Measurements from ENCODE around the gene MYL5. TPM values are rescaled to one million over a fixed set of nuclear protein-coding genes. Genes with fewer than 3 reads are reported as not detected.

MYL5 gene
- polyA plus RNA-seq, 2 of the 4 experiments (the other 2 are of a cell fraction) = 8.0 to 8.3 TPM

- H3K4me3 ChIP-seq = no peak overlapping the region
- DNase-seq (ENCODE audit: low read depth in 1 of 2, low spot score in 1 of 2) = no peak
- no peak overlapping the region for H3K4me2 ChIP-seq
- no peak overlapping the region for H3K27ac ChIP-seq
- 90% methylated on average over 27 of the region's 58 CpGs for WGBS (ENCODE audit: missing lambda C conversion rate)
- no peaks in the 10 kb centered on the region; the same call in 2 of the 3 replicates for H3K9me3 ChIP-seq
- ChIA-PET CTCF (no interaction called here), POLR2A (no interaction called here)
- no peaks in the 10 kb centered on the region for H3K4me1 ChIP-seq
- no peak for FAIRE-seq
- TF ChIP-seq SREBF2 (IDR thresholded peaks at IDR 0.05) (no peak), RCOR1 (IDR thresholded peaks at IDR 0.05; ENCODE audit: low read depth, low read length) (no peak), FOXS1 (CRISPR knock-in tag; IDR thresholded peaks at IDR 0.05) (no peak), FOSB (CRISPR knock-in tag; IDR thresholded peaks at IDR 0.05) (no peak), EHF (CRISPR knock-in tag; IDR thresholded peaks at IDR 0.05) (no peak), JUNB (IDR thresholded peaks at IDR 0.05) (no peak)
- TF ChIP-seq, protein P1, sequence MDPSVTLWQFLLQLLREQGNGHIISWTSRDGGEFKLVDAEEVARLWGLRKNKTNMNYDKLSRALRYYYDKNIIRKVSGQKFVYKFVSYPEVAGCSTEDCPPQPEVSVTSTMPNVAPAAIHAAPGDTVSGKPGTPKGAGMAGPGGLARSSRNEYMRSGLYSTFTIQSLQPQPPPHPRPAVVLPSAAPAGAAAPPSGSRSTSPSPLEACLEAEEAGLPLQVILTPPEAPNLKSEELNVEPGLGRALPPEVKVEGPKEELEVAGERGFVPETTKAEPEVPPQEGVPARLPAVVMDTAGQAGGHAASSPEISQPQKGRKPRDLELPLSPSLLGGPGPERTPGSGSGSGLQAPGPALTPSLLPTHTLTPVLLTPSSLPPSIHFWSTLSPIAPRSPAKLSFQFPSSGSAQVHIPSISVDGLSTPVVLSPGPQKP (IDR thresholded peaks at IDR 0.05; ENCODE audit: low read depth, low read length) = no peak
- TF ChIP-seq, protein P2, sequence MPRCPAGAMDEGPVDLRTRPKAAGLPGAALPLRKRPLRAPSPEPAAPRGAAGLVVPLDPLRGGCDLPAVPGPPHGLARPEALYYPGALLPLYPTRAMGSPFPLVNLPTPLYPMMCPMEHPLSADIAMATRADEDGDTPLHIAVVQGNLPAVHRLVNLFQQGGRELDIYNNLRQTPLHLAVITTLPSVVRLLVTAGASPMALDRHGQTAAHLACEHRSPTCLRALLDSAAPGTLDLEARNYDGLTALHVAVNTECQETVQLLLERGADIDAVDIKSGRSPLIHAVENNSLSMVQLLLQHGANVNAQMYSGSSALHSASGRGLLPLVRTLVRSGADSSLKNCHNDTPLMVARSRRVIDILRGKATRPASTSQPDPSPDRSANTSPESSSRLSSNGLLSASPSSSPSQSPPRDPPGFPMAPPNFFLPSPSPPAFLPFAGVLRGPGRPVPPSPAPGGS (IDR thresholded peaks at IDR 0.05) = no peak
- TF ChIP-seq, protein P3, sequence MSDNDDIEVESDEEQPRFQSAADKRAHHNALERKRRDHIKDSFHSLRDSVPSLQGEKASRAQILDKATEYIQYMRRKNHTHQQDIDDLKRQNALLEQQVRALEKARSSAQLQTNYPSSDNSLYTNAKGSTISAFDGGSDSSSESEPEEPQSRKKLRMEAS (IDR thresholded peaks at IDR 0.05) = no peak
- TF ChIP-seq, protein P4, sequence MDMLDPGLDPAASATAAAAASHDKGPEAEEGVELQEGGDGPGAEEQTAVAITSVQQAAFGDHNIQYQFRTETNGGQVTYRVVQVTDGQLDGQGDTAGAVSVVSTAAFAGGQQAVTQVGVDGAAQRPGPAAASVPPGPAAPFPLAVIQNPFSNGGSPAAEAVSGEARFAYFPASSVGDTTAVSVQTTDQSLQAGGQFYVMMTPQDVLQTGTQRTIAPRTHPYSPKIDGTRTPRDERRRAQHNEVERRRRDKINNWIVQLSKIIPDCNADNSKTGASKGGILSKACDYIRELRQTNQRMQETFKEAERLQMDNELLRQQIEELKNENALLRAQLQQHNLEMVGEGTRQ (IDR thresholded peaks at IDR 0.05) = no peak
- ATAC-seq = no peak
Measured at GRCh38 chr4:656436-657337, 17.7 kb upstream of the MYL5 start.

DNA sequence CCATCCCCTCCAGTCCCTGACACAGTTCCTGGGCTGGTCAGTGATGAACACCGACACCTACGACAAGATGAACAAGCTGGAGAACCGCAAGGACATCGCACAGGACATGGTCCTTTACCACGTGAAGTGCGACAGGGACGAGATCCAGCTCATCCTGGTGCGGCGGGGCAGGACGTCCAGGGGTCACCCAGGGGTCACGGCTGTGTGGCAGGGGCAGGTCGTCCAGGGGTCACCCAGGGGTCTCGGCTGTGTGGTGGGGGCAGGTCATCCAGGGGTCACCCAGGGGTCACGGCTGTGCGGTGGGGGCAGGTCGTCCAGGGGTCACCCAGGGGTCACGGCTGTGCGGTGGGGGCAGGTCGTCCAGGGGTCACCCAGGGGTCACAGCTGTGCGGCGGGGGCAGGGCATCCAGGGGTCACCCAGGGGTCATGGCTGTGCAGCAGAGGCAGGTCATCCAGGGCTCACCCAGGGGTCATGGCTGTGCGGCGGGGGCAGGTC, 17.0 kb upstream of the MYL5 start:
- 79% methylated on average over 10 of the region's 23 CpGs for WGBS (ENCODE audit: missing lambda C conversion rate)
- TF ChIP-seq TP53 (CRISPR knock-in tag; IDR thresholded peaks at IDR 0.05) = no peak
- no peak for TF ChIP-seq POLR2A (IDR thresholded peaks at IDR 0.05; ENCODE audit: low read length)
- no peak for TF ChIP-seq MAZ (IDR thresholded peaks at IDR 0.05; ENCODE audit: borderline replicate concordance, low read depth, low read length)
- TF ChIP-seq, protein P5, sequence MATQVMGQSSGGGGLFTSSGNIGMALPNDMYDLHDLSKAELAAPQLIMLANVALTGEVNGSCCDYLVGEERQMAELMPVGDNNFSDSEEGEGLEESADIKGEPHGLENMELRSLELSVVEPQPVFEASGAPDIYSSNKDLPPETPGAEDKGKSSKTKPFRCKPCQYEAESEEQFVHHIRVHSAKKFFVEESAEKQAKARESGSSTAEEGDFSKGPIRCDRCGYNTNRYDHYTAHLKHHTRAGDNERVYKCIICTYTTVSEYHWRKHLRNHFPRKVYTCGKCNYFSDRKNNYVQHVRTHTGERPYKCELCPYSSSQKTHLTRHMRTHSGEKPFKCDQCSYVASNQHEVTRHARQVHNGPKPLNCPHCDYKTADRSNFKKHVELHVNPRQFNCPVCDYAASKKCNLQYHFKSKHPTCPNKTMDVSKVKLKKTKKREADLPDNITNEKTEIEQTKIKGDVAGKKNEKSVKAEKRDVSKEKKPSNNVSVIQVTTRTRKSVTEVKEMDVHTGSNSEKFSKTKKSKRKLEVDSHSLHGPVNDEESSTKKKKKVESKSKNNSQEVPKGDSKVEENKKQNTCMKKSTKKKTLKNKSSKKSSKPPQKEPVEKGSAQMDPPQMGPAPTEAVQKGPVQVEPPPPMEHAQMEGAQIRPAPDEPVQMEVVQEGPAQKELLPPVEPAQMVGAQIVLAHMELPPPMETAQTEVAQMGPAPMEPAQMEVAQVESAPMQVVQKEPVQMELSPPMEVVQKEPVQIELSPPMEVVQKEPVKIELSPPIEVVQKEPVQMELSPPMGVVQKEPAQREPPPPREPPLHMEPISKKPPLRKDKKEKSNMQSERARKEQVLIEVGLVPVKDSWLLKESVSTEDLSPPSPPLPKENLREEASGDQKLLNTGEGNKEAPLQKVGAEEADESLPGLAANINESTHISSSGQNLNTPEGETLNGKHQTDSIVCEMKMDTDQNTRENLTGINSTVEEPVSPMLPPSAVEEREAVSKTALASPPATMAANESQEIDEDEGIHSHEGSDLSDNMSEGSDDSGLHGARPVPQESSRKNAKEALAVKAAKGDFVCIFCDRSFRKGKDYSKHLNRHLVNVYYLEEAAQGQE (IDR thresholded peaks at IDR 0.05) = no peak
- TF ChIP-seq, protein P6, sequence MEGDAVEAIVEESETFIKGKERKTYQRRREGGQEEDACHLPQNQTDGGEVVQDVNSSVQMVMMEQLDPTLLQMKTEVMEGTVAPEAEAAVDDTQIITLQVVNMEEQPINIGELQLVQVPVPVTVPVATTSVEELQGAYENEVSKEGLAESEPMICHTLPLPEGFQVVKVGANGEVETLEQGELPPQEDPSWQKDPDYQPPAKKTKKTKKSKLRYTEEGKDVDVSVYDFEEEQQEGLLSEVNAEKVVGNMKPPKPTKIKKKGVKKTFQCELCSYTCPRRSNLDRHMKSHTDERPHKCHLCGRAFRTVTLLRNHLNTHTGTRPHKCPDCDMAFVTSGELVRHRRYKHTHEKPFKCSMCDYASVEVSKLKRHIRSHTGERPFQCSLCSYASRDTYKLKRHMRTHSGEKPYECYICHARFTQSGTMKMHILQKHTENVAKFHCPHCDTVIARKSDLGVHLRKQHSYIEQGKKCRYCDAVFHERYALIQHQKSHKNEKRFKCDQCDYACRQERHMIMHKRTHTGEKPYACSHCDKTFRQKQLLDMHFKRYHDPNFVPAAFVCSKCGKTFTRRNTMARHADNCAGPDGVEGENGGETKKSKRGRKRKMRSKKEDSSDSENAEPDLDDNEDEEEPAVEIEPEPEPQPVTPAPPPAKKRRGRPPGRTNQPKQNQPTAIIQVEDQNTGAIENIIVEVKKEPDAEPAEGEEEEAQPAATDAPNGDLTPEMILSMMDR (IDR thresholded peaks at IDR 0.05) = no peak
- TF ChIP-seq HES2 (IDR thresholded peaks at IDR 0.05) = no peak
- no peak for TF ChIP-seq KDM1A (IDR thresholded peaks at IDR 0.05; ENCODE audit: low read depth)
- TF ChIP-seq, protein P2 (IDR thresholded peaks at IDR 0.05) = no peak
- TF ChIP-seq HDAC2 (IDR thresholded peaks at IDR 0.05) = no peak
- ChIA-PET POLR2A (no interaction called here), CTCF (no interaction called here)
- no peak overlapping the region for H3K4me2 ChIP-seq
- no peak overlapping the region for H3K4me3 ChIP-seq
- ATAC-seq (no peak), DNase-seq (ENCODE audit: low read depth in 1 of 2, low spot score in 1 of 2) (no peak), FAIRE-seq (no peak)
- no peak overlapping the region for H3K27ac ChIP-seq
- no peaks in the 10 kb centered on the region for H3K4me1 ChIP-seq
- H3K9me3 ChIP-seq = no peaks in the 10 kb centered on the region; the same call in 2 of the 3 replicates
